Sigmoid colon (tissue), 3 donors: ENCODE measurements around the gene OARD1.

Source experiments
- CTCF ChIP-seq, 4 experiments: fragments of 450-650 bp in 3 of 4; fragments of 200-600 bp in 1 of 4; IDR thresholded peaks; one replicate each; pipeline ENCODE4 v1.5.1; 2016 to 2019; ENCODE audit warnings: antibody characterized with exemption in 4 of 4, mild to moderate bottlenecking in 3 of 4, moderate library complexity in 2 of 4
- POLR2A ChIP-seq, 2 donors: fragments of 450-650 bp; IDR thresholded peaks; one replicate each; pipeline ENCODE4 v1.6.1; 2016; ENCODE audit warnings: antibody characterized with exemption in 2 of 2, mild to moderate bottlenecking in 2 of 2, moderate library complexity in 2 of 2

- TF ChIP-seq CTCF (IDR thresholded peaks at IDR 0.05) (no peak), POLR2A (IDR thresholded peaks at IDR 0.05) (no peak)
These were observed 38.9 kb upstream of the OARD1 start for GRCh38 chr6:41111017-41111416.
